ENCODE data around the gene DUSP5. TPM values are rescaled to one million over a fixed set of nuclear protein-coding genes. Genes with fewer than 3 reads are reported as not detected.

The DUSP5 gene
- total RNA-seq, 6 donors from 2014 or later: 1.0 to 19.3 (median 10.0) TPM

DNA sequence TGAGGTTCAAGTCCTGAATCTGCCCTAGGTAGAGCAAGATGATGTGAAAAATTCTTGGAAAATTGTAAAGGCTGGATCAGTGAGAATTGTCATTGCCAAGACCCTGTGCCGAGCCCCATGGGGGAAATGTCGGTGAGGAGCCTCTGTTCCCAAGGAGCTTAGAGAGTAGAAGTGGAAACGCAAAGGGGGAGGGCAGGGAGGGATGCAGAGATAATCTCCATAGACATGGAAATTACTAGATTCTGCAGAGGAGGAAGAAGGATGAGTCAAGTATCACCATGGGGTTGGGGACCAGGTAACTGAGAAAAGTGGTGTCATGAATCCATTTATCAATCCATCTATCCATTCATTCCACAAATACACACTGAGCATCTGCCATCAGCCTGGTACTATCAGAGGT lies 26.0 kb downstream of the DUSP5 start:
- Histone ChIP-seq H3K36me3 (no peaks in the 10 kb centered on the region), H3K4me1 (no peaks in the 10 kb centered on the region), H3K9me3 (no peaks in the 10 kb centered on the region), H3K4me3 (no peak overlapping the region), H3K27me3 (no peaks in the 10 kb centered on the region), H3K27ac (no peak overlapping the region)
- 89 to 94% methylated on average over 3 of the region's 3 CpGs for WGBS, 2 donors
- DNase-seq: no peak
- ATAC-seq (ENCODE audit: low FRiP score in 2 of 2): no peak
- TF ChIP-seq POLR2AphosphoS5 (IDR thresholded peaks at IDR 0.05) (no peak), EP300 (IDR thresholded peaks at IDR 0.05) (no peak), POLR2A (IDR thresholded peaks at IDR 0.05) (no peak)
- TF ChIP-seq, protein P1, sequence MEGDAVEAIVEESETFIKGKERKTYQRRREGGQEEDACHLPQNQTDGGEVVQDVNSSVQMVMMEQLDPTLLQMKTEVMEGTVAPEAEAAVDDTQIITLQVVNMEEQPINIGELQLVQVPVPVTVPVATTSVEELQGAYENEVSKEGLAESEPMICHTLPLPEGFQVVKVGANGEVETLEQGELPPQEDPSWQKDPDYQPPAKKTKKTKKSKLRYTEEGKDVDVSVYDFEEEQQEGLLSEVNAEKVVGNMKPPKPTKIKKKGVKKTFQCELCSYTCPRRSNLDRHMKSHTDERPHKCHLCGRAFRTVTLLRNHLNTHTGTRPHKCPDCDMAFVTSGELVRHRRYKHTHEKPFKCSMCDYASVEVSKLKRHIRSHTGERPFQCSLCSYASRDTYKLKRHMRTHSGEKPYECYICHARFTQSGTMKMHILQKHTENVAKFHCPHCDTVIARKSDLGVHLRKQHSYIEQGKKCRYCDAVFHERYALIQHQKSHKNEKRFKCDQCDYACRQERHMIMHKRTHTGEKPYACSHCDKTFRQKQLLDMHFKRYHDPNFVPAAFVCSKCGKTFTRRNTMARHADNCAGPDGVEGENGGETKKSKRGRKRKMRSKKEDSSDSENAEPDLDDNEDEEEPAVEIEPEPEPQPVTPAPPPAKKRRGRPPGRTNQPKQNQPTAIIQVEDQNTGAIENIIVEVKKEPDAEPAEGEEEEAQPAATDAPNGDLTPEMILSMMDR (IDR thresholded peaks at IDR 0.05): no peak

DNA sequence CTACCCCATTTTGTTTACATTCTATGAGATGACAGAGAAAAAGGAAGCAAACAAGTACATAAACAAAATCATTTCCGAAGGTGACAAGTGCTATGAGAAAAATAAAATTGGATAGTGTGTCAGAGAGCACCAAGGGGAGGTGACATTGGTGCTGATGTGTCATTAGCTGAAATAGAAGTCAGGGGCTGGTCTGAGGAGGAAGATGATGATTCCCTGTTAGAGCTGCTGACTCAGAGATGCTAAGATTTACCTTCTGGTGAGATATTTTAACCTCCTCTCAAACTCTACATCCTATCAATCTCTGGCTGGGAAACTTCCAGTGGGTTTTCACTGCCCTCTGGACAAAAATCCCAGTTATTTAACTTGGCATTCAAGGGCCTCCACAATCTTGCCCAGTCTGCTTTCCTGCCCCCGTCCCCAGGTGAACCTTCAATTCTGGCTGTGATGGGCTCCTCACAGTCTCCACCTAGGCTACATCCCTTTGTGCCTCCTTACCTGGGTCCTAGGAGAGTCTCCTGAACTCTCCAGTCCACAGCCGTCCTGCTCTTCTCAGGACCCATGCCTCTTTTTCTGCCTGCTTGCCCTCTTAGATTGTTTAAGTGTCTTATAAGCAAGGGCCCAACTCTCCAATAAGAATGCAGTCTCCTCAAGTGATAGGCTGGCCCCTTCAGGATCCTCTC lies 26.6 kb downstream of the DUSP5 start:
- no peaks in the 10 kb centered on the region for H3K27me3 ChIP-seq
- 77 to 87% methylated on average over 3 of the region's 3 CpGs for WGBS, 2 donors
- no peak overlapping the region for H3K27ac ChIP-seq
- peaks cover 0 to 5% (median 4%) of the 10 kb centered on the region in 4 donors for H3K4me1 ChIP-seq
- no peak overlapping the region for H3K4me3 ChIP-seq
- DNase-seq (no peak), ATAC-seq (ENCODE audit: low FRiP score in 2 of 2) (no peak)
- no peaks in the 10 kb centered on the region for H3K9me3 ChIP-seq
- H3K36me3 ChIP-seq: no peaks in the 10 kb centered on the region
- TF ChIP-seq, protein P1 (IDR thresholded peaks at IDR 0.05): no peak
- TF ChIP-seq POLR2A (IDR thresholded peaks at IDR 0.05) (no peak), EP300 (IDR thresholded peaks at IDR 0.05) (no peak), POLR2AphosphoS5 (IDR thresholded peaks at IDR 0.05) (no peak)

DNA sequence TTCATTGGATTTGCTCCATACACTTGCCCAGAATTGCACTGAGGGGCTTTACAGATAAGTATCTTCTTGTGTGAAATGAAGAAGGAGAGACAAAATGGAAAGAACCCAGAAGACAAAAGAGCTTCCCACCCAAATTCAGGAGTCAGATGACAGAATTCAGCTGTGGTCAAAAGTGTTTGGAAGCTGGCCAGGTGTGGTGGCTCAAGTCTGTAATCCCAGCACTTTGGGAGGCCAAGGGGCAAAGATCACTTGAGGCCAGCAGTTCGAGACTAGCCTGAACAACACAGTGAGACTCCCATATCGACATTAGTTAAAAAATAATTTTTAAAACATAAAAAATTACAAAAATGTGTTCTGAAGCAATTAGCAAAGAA lies 27.1 kb downstream of the DUSP5 start:
- H3K27me3 ChIP-seq: no peaks in the 10 kb centered on the region
- 81 to 85% methylated on average over 2 of the region's 2 CpGs for WGBS, 2 donors
- H3K4me1 ChIP-seq: peaks cover 0 to 9% (median 9%) of the 10 kb centered on the region in 4 donors
- H3K4me3 ChIP-seq: no peak overlapping the region
- ATAC-seq (ENCODE audit: low FRiP score in 2 of 2) (no peak), DNase-seq (no peak)
- no peaks in the 10 kb centered on the region for H3K9me3 ChIP-seq
- H3K36me3 ChIP-seq: no peaks in the 10 kb centered on the region
- TF ChIP-seq, protein P1 (IDR thresholded peaks at IDR 0.05): no peak
- no peak for TF ChIP-seq POLR2AphosphoS5 (IDR thresholded peaks at IDR 0.05)
- H3K27ac ChIP-seq: no peak overlapping the region

DNA sequence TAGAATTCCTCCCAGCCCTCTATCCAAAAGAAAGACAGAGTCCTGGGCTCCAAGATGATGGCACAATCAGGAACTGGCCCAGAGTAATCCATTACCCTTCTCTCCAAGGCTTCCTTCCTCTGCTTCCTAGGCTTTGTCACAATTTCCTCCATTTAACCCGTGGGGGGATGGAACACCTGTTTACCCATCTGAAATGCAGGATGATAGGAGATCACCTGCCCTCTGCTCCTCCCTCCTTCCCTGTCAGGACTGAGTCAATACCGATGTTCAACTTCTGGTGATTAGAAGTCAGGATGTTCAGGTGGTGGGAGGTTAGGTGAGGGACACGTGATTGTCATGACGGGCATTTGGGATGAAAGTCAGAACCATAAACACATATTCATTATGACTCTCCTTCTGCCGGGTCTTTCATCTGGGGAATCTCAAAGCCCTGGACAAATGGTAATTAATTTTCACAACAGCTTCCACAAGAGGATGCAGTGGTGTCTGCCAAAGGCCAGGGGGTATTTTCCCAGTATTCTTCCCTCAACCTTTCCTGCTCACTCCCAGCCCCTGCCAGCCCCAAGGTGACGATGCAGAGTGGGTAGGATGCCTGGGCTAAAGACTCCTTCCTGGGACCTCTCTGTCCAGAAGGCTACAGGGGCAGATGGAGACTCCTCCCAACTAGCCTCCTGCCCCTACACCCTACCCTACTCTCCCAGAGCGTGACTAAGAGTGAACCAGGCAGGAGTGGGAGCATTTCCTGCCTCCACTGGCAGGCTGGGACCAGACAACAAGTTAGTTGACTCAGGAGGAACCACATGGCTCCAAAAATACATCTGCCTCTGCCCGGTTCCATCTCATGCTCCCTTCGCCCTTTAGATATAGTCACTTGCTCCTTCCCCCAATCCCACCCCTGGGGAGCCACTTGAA lies 27.9 kb downstream of the DUSP5 start:
- no peaks in the 10 kb centered on the region for H3K27me3 ChIP-seq
- H3K4me3 ChIP-seq: no peak overlapping the region
- H3K36me3 ChIP-seq: no peaks in the 10 kb centered on the region
- H3K9me3 ChIP-seq: no peaks in the 10 kb centered on the region
- peaks cover 3 to 17% (median 16%) of the 10 kb centered on the region in 4 donors for H3K4me1 ChIP-seq
- DNase-seq (no peak), ATAC-seq (ENCODE audit: low FRiP score in 2 of 2) (no peak)
- 67 to 71% methylated on average over 9 of the region's 9 CpGs for WGBS, 2 donors
- no peak overlapping the region for H3K27ac ChIP-seq
- TF ChIP-seq POLR2AphosphoS5 (IDR thresholded peaks at IDR 0.05) (no peak), EP300 (IDR thresholded peaks at IDR 0.05) (no peak), POLR2A (IDR thresholded peaks at IDR 0.05) (no peak)
- TF ChIP-seq, protein P1 (IDR thresholded peaks at IDR 0.05): no peak

Measured in upper lobe of left lung (tissue), 6 donors.